Upper lobe of left lung (tissue), 4 donors: ENCODE measurements around the gene CHST5.

Source experiments
- POLR2AphosphoS5 ChIP-seq, 2 donors: sonication (generic); formaldehyde crosslinking; IDR thresholded peaks; one replicate each; pipeline ENCODE4 v1.5.1; 2017; ENCODE audit warnings: antibody characterized with exemption in 2 of 2
- TF ChIP-seq, protein P1 (sequence below), 6 experiments: fragments of 450-650 bp in 4 of 6; fragments of 200-600 bp in 2 of 6; sonication (generic) in 2 of 6; IDR thresholded peaks; one replicate each; pipeline ENCODE4 v1.5.1; 2016 to 2019; ENCODE audit warnings: antibody characterized with exemption in 6 of 6

- TF ChIP-seq, protein P1, sequence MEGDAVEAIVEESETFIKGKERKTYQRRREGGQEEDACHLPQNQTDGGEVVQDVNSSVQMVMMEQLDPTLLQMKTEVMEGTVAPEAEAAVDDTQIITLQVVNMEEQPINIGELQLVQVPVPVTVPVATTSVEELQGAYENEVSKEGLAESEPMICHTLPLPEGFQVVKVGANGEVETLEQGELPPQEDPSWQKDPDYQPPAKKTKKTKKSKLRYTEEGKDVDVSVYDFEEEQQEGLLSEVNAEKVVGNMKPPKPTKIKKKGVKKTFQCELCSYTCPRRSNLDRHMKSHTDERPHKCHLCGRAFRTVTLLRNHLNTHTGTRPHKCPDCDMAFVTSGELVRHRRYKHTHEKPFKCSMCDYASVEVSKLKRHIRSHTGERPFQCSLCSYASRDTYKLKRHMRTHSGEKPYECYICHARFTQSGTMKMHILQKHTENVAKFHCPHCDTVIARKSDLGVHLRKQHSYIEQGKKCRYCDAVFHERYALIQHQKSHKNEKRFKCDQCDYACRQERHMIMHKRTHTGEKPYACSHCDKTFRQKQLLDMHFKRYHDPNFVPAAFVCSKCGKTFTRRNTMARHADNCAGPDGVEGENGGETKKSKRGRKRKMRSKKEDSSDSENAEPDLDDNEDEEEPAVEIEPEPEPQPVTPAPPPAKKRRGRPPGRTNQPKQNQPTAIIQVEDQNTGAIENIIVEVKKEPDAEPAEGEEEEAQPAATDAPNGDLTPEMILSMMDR (IDR thresholded peaks at IDR 0.05) = no peak
- no peak for TF ChIP-seq POLR2AphosphoS5 (IDR thresholded peaks at IDR 0.05)
Observed at GRCh38 chr16:75570396-75571065, 34.6 kb upstream of the CHST5 start.
